ENCODE results near the gene COMP. TPM values are rescaled to one million over a fixed set of nuclear protein-coding genes. Genes with fewer than 3 reads are reported as not detected.

The COMP gene
- polyA plus RNA-seq, 1 of the 3 experiments (the other 2 are of a cell fraction): 0.26 TPM

DNA sequence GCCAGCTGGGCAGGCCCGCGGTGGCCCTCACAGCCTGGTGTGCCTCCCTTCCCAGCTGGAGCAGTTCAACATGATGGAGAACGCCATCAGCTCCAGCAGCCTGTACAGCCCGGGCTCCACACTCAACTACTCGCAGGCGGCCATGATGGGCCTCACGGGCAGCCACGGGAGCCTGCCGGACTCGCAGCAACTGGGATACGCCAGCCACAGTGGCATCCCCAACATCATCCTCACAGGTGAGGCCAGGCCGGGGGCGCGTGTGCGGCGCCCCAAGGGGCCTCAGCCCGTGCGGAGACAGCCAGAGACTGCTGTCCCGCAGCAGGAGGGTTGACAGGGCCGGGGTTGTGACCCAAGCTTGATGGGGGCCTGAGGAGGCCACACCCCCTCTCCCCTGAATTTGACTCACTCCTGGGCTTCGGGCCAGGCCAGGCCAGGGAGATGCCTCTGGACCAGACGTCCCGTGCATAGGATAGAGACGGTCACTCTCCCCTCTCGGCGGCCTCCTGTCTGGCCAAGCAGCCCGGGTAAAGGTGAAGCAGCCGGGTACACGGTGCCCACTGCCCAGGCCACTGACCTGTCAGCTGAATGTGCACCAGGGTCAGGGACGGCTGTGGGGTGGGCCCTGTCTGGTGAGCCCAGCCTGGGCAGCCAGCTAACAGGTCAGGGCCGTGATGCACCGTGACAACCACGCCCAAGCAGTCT, 15.4 kb downstream of the COMP start (continued):
- TF ChIP-seq TEAD4 (IDR thresholded peaks at IDR 0.05; ENCODE audit: borderline replicate concordance, insufficient read depth) (no peak), GABPA (IDR thresholded peaks at IDR 0.05; ENCODE audit: low read depth) (no peak), GATA2 (CRISPR knock-in tag; IDR thresholded peaks at IDR 0.05) (no peak), EP300 (IDR thresholded peaks at IDR 0.05; ENCODE audit: borderline replicate concordance in 1 of 2, low read depth in 1 of 2, low read length in 1 of 2) (no peak), EZH2phosphoT487 (IDR thresholded peaks at IDR 0.05; ENCODE audit: borderline replicate concordance, low read depth) (no peak), MEF2A (IDR thresholded peaks at IDR 0.05; ENCODE audit: borderline replicate concordance, low read depth) (no peak)
- TF ChIP-seq, protein P1, sequence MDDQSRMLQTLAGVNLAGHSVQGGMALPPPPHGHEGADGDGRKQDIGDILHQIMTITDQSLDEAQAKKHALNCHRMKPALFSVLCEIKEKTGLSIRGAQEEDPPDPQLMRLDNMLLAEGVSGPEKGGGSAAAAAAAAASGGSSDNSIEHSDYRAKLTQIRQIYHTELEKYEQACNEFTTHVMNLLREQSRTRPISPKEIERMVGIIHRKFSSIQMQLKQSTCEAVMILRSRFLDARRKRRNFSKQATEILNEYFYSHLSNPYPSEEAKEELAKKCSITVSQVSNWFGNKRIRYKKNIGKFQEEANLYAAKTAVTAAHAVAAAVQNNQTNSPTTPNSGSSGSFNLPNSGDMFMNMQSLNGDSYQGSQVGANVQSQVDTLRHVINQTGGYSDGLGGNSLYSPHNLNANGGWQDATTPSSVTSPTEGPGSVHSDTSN (IDR thresholded peaks at IDR 0.05): no peak

- H3F3A ChIP-seq (replicated peaks; ENCODE audit: insufficient read depth): peaks cover 10% of the 10 kb centered on the region
- no peaks in the 10 kb centered on the region for H4K20me1 ChIP-seq (ENCODE audit: insufficient read depth)
- TF ChIP-seq SMC3 (IDR thresholded peaks at IDR 0.05; ENCODE audit: low read depth, low read length) (no peak), FOSL2 (IDR thresholded peaks at IDR 0.05; ENCODE audit: borderline replicate concordance, low read depth) (no peak), CHD2 (IDR thresholded peaks at IDR 0.05; ENCODE audit: low read length, partially characterized antibody) (no peak), NRF1 (IDR thresholded peaks at IDR 0.05; ENCODE audit: low read depth, low read length) (no peak), NFIC (IDR thresholded peaks at IDR 0.05; ENCODE audit: borderline replicate concordance) (no peak), RAD21 (IDR thresholded peaks at IDR 0.05; ENCODE audit: low read length) (no peak), MAX (IDR thresholded peaks at IDR 0.05; ENCODE audit: low read depth) (no peak), USF2 (IDR thresholded peaks at IDR 0.05; ENCODE audit: borderline replicate concordance, low read depth, low read length) (no peak)
- H3K36me3 ChIP-seq (replicated peaks in 1 of 2; ENCODE audit: control insufficient read depth in 1 of 2, insufficient read depth in 2 of 2, low read length in 1 of 2): no peaks in the 10 kb centered on the region
- DNase-seq: no peak
- H3K9ac ChIP-seq: no peak overlapping the region
- ChIA-PET CTCF (no interaction called here), POLR2A (no interaction called here)
- H3K79me2 ChIP-seq (ENCODE audit: insufficient read depth): no peaks in the 10 kb centered on the region
- H3K9me3 ChIP-seq: no peaks in the 10 kb centered on the region
- no peaks in the 10 kb centered on the region for H3K9me2 ChIP-seq
- peak overlapping the region in 1 of 2 experiments; percentile 75; a peak in 1 of 4 replicates for H3K27ac ChIP-seq (ENCODE audit: low read depth in 2 of 2, low read length in 1 of 2)
- WGBS (ENCODE audit: low lambda C conversion rate): 98% methylated on average over 32 of the region's 40 CpGs
- H3K4me2 ChIP-seq: no peak overlapping the region
- peaks cover 20 to 32% of the 10 kb centered on the region in 2 experiments; a peak in 3 of 4 replicates for H3K4me1 ChIP-seq (ENCODE audit: control insufficient read depth in 1 of 2, insufficient read depth in 2 of 2, low read depth in 1 of 2, low read length in 1 of 2)
- no peaks in the 10 kb centered on the region for H3K27me3 ChIP-seq (ENCODE audit: insufficient read depth)
- H3K4me3 ChIP-seq (ENCODE audit: low read depth in 2 of 2, low read length in 1 of 2): no peak overlapping the region
- no peak overlapping the region for H2AFZ ChIP-seq (ENCODE audit: low read depth)
These were observed 16.2 kb downstream of the COMP start for GRCh38 chr19:18774782-18775444.

Data from SK-N-SH (cell line).